Neural cell (in vitro differentiated cells): ENCODE data around the gene STIM2. TPM values are rescaled to one million over a fixed set of nuclear protein-coding genes. Genes with fewer than 3 reads are reported as not detected.

Experiments
- H2AFZ ChIP-seq: fragments of 200-600, 300-800 bp; sonication (generic), shearing (Covaris generic); 2 replicates; pipeline ENCODE4 v1.6.0; 2014; ENCODE audit warnings: low read depth, mild to moderate bottlenecking, antibody characterized with exemption, low read length, moderate library complexity
- H3F3A ChIP-seq: fragments of 200-600 bp; shearing (Covaris generic); 2 replicates; pipeline ENCODE4 v1.6.1; 2016; ENCODE audit warnings: mild to moderate bottlenecking, moderate library complexity, mixed read lengths, antibody characterized with exemption, low read length; ENCODE audit not compliant: insufficient read depth, poor library complexity, severe bottlenecking
- H3K27ac ChIP-seq: fragments of 200-600, 300-800 bp; sonication (generic), shearing (Covaris generic); 2 replicates; pipeline ENCODE4 v1.5.1; 2014; ENCODE audit warnings: mild to moderate bottlenecking, low read length, moderate library complexity
- H3K27me3 ChIP-seq: fragments of 300-800, 200-600 bp; sonication (generic), shearing (Covaris generic); 2 replicates; pipeline ENCODE4 v1.6.0; 2014; ENCODE audit warnings: mild to moderate bottlenecking, low read depth, low read length, moderate library complexity; ENCODE audit not compliant: insufficient read depth
- H3K36me3 ChIP-seq: fragments of 300-800, 200-600 bp; sonication (generic), shearing (Covaris generic); 2 replicates; pipeline ENCODE4 v1.5.1; 2014; ENCODE audit warnings: mild to moderate bottlenecking, antibody characterized with exemption, low read length, moderate library complexity; ENCODE audit not compliant: insufficient read depth
- H3K4me2 ChIP-seq: fragments of 300-800, 200-600 bp; sonication (generic), shearing (Covaris generic); 2 replicates; pipeline ENCODE4 v1.6.0; 2014; ENCODE audit warnings: mild to moderate bottlenecking, low read length
- H3K4me3 ChIP-seq: fragments of 300-800, 200-600 bp; sonication (generic), shearing (Covaris generic); 2 replicates; pipeline ENCODE4 v1.5.1; 2014; ENCODE audit warnings: mild to moderate bottlenecking, low read length, moderate library complexity
- H3K79me2 ChIP-seq: fragments of 200-600 bp; shearing (Covaris generic); replicated peaks from 2 replicates; pipeline ENCODE4 v1.6.0; 2014; ENCODE audit warnings: mild to moderate bottlenecking, low read length, moderate library complexity; ENCODE audit not compliant: insufficient read depth
- H3K9ac ChIP-seq: fragments of 300-800, 200-600 bp; sonication (generic), shearing (Covaris generic); 2 replicates; pipeline ENCODE4 v1.6.1; 2016; ENCODE audit warnings: mild to moderate bottlenecking, low read length, mixed read lengths
- H3K9me2 ChIP-seq: fragments of 200-600 bp; shearing (Covaris generic); 2 replicates; pipeline ENCODE4 v1.6.1; 2016; ENCODE audit warnings: mild to moderate bottlenecking, low read length, mixed read lengths; ENCODE audit not compliant: insufficient read depth
- H3K9me3 ChIP-seq: fragments of 200-600, 300-800 bp; sonication (generic), shearing (Covaris generic); 2 replicates; pipeline ENCODE4 v1.6.1; 2016; ENCODE audit warnings: mild to moderate bottlenecking, mixed run types, low read length, moderate library complexity, mixed read lengths
- H4K20me1 ChIP-seq: fragments of 200-600 bp; shearing (Covaris generic); 2 replicates; pipeline ENCODE4 v1.6.1; 2016; ENCODE audit warnings: mild to moderate bottlenecking, mixed run types; ENCODE audit not compliant: insufficient read depth
- CTCF ChIP-seq: fragments of 450-650 bp; IDR thresholded peaks from 2 replicates; pipeline ENCODE4 v1.5.1; 2014; ENCODE audit warnings: antibody characterized with exemption, mild to moderate bottlenecking, moderate library complexity; ENCODE audit not compliant: poor library complexity, severe bottlenecking
- EP300 ChIP-seq: fragments of 450-650 bp; conservative IDR thresholded peaks from 2 replicates; pipeline ENCODE4 v1.6.1; 2014; ENCODE audit warnings: antibody characterized with exemption, mild to moderate bottlenecking, moderate library complexity; ENCODE audit not compliant: poor library complexity, severe bottlenecking
- EZH2 ChIP-seq: fragments of 200-600, 300-800 bp; shearing (Covaris generic), sonication (generic); IDR thresholded peaks from 2 replicates; pipeline ENCODE4 v1.6.1; 2014; ENCODE audit warnings: antibody characterized with exemption, low read length, borderline replicate concordance, mild to moderate bottlenecking; ENCODE audit not compliant: insufficient read depth, poor library complexity, severe bottlenecking
- MXI1 ChIP-seq: fragments of 450-650 bp; conservative IDR thresholded peaks from 2 replicates; pipeline ENCODE4 v1.6.1; 2014; ENCODE audit warnings: antibody characterized with exemption, mild to moderate bottlenecking; ENCODE audit not compliant: poor library complexity, severe bottlenecking
- POLR2AphosphoS5 ChIP-seq: IDR thresholded peaks from 2 replicates; pipeline ENCODE4 v1.6.1; 2012
- RAD21 ChIP-seq: fragments of 450-650 bp; conservative IDR thresholded peaks from 2 replicates; pipeline ENCODE4 v1.6.1; 2014; ENCODE audit warnings: antibody characterized with exemption, mild to moderate bottlenecking, moderate library complexity
- REST ChIP-seq: IDR thresholded peaks from 2 replicates; pipeline ENCODE4 v1.6.1; 2012; ENCODE audit warnings: borderline replicate concordance
- SMC3 ChIP-seq: fragments of 450-650 bp; conservative IDR thresholded peaks from 2 replicates; pipeline ENCODE4 v1.6.1; 2014; ENCODE audit warnings: antibody characterized with exemption, mild to moderate bottlenecking, moderate library complexity; ENCODE audit not compliant: poor library complexity
- TAF1 ChIP-seq: IDR thresholded peaks from 2 replicates; pipeline ENCODE4 v1.6.1; 2012; ENCODE audit warnings: low read depth
- polyA plus RNA-seq: library from polyadenylated mRNA; depleted of rRNA; stranded (reverse); fragments of >200 nt; gene quantifications from 2 replicates; pipeline ENCODE4 v1.2.3, GENCODE V29; 2014

STIM2 gene
- polyA plus RNA-seq, 1 donor from 2014 or later: 25.3 TPM

GRCh38 chr4:26947318-26947717 is 86.7 kb downstream of the STIM2 start:
- no peaks in the 10 kb centered on the region for H3F3A ChIP-seq
- no peak overlapping the region for H3K27ac ChIP-seq
- no peaks in the 10 kb centered on the region for H3K9me2 ChIP-seq
- H4K20me1 ChIP-seq: no peaks in the 10 kb centered on the region
- H3K9ac ChIP-seq: no peak overlapping the region
- no peak overlapping the region for H3K4me2 ChIP-seq
- no peaks in the 10 kb centered on the region for H3K27me3 ChIP-seq
- H3K79me2 ChIP-seq: no peaks in the 10 kb centered on the region
- H3K9me3 ChIP-seq: no peaks in the 10 kb centered on the region
- H3K36me3 ChIP-seq: no peaks in the 10 kb centered on the region
- TF ChIP-seq EZH2 (no peak), POLR2AphosphoS5 (no peak), CTCF (no peak), SMC3 (no peak), TAF1 (no peak), MXI1 (no peak), REST (no peak), RAD21 (no peak), EP300 (no peak)
- H3K4me3 ChIP-seq: no peak overlapping the region
- H2AFZ ChIP-seq: no peak overlapping the region

- H3K36me3 ChIP-seq: no peaks in the 10 kb centered on the region
- no peak overlapping the region for H3K4me3 ChIP-seq
- H3K27ac ChIP-seq: no peak overlapping the region
- no peaks in the 10 kb centered on the region for H3F3A ChIP-seq
- H3K9me2 ChIP-seq: no peaks in the 10 kb centered on the region
- no peak for TF ChIP-seq MXI1
- no peaks in the 10 kb centered on the region for H3K79me2 ChIP-seq
- no peak overlapping the region for H3K9ac ChIP-seq
- H4K20me1 ChIP-seq: no peaks in the 10 kb centered on the region
- H2AFZ ChIP-seq: no peak overlapping the region
- H3K27me3 ChIP-seq: no peaks in the 10 kb centered on the region
- no peaks in the 10 kb centered on the region for H3K9me3 ChIP-seq
- no peak overlapping the region for H3K4me2 ChIP-seq
Measured at GRCh38 chr4:26950446-26950845, 89.8 kb downstream of the STIM2 start.

GRCh38 chr4:26952891-26953290 is 92.2 kb downstream of the STIM2 start:
- Histone ChIP-seq H3K27me3 (no peaks in the 10 kb centered on the region), H2AFZ (no peak overlapping the region), H3F3A (no peaks in the 10 kb centered on the region), H3K36me3 (no peaks in the 10 kb centered on the region), H3K79me2 (no peaks in the 10 kb centered on the region), H3K27ac (peak overlapping the region; percentile 81), H3K9me2 (no peaks in the 10 kb centered on the region), H3K9me3 (no peaks in the 10 kb centered on the region), H4K20me1 (no peaks in the 10 kb centered on the region), H3K4me3 (peak overlapping the region; percentile 41), H3K4me2 (peak overlapping the region; percentile 10), H3K9ac (no peak overlapping the region)
- TF ChIP-seq MXI1 (no peak), RAD21 (no peak), REST (no peak), EZH2 (no peak), EP300 (no peak), POLR2AphosphoS5 (no peak), SMC3 (no peak), CTCF (no peak), TAF1 (no peak)
